Measurements from ENCODE around the gene PRKD2. TPM values are rescaled to one million over a fixed set of nuclear protein-coding genes. Genes with fewer than 3 reads are reported as not detected.

The PRKD2 gene
- total and polyA plus RNA-seq, 10 of the 15 experiments (the other 5 are each of a cell fraction or from before 2014, with no cell fraction given) = 2.3 to 98.8 (median 32.9) TPM

- TF ChIP-seq HSF1 (IDR thresholded peaks at IDR 0.05; ENCODE audit: low read depth, low read length) (no peak), ZNF274 (IDR thresholded peaks at IDR 0.05; ENCODE audit: insufficient read depth, insufficient read length) (no peak), RBBP5 (conservative IDR thresholded peaks at IDR 0.05) (no peak)
These were observed 80.8 kb downstream of the PRKD2 start, which contains the start of gene GNG8 (continued) for GRCh38 chr19:46635920-46636761.

GRCh38 chr19:46634656-46635218, 82.2 kb downstream of the PRKD2 start:
- Histone ChIP-seq H3K9me3 (replicated peaks; ENCODE audit: control insufficient read depth, insufficient read depth, low read length) (no peaks in the 10 kb centered on the region; the same call in 2 of the 3 replicates), H3K4me1 (ENCODE audit: control insufficient read depth, insufficient read depth, low read length) (peaks cover 25% of the 10 kb centered on the region), H3K4me3 (peak overlapping the region; percentile 63; the same call in 1 of the 2 replicates), H3K9ac (ENCODE audit: control insufficient read depth, insufficient read depth, low read length) (no peak overlapping the region), H3K36me3 (ENCODE audit: control insufficient read depth in 2 of 2, insufficient read depth in 2 of 2, low read length in 1 of 2) (no peaks in the 10 kb centered on the region), H4K20me1 (ENCODE audit: control insufficient read depth, insufficient read depth) (no peaks in the 10 kb centered on the region), H2AFZ (ENCODE audit: control insufficient read depth, low read depth, low read length) (peak overlapping the region; percentile 41), H3K27ac (ENCODE audit: control insufficient read depth, insufficient read depth) (no peak overlapping the region), H3K79me2 (ENCODE audit: control insufficient read depth, insufficient read depth, low read length) (no peaks in the 10 kb centered on the region), H3K27me3 (replicated peaks in 1 of 2; ENCODE audit: control insufficient read depth in 2 of 2, insufficient read depth in 2 of 2, low read length in 1 of 2) (peaks cover 0 to 3% of the 10 kb centered on the region in 2 experiments; a peak in 1 of 4 replicates), H3K4me2 (ENCODE audit: control insufficient read depth, insufficient read depth) (peak overlapping the region; percentile 66)
- no peak for ATAC-seq
- 23% methylated on average over 19 of the region's 23 CpGs for WGBS (ENCODE audit: insufficient coverage, insufficient replicate concordance, low lambda C conversion rate, missing lambda C conversion rate)
- intact Hi-C loops (cut with micrococcal nuclease; ENCODE audit: unreplicated experiment) = no loop called here
- CTCF ChIA-PET = interaction anchor here (1.2 to 12.1 kb wide), 3 partner anchors 10 to 28 kb away, joined by 4 to 150 read pairs (median 6); partner anchors contain the start of gene PTGIR
- SMC1A ChIA-PET (ENCODE audit: uncharacterized antibody, unreplicated experiment) = no interaction called here
- BruUV-seq (replicated peaks) = no TSS peak
- FAIRE-seq = no peak
- RAD21 ChIA-PET (ENCODE audit: unreplicated experiment) = interaction anchor here (0.9 to 1.8 kb wide), 2 partner anchors 18 to 27 kb away, joined by 3 to 9 read pairs; partner anchors contain the start of gene DACT3
- TF ChIP-seq EED (IDR thresholded peaks at IDR 0.05; ENCODE audit: low read depth) (no peak), CBFB (IDR thresholded peaks at IDR 0.05; ENCODE audit: low read depth) (no peak)
- POLR2A ChIA-PET = interaction anchor here (0.7 kb wide), 1 partner anchor 10 kb away, joined by 4 read pairs; no protein-coding TSS in a partner anchor
- in situ Hi-C loops (cut with MboI) = no loop called here
- no peak for DNase-seq (ENCODE audit: low read depth, low spot score)

Measured in GM12878 (cell line).